GM12878 (cell line): Measurements from ENCODE around the gene AGBL1. TPM values are rescaled to one million over a fixed set of nuclear protein-coding genes. Genes with fewer than 3 reads are reported as not detected.

Source experiments
- ATAC-seq: fragments of 200-7000 bp; cut with Tn5 transposase; 3 replicates; pipeline ENCODE4 v1.9.1; 2020; ENCODE audit warnings: mild to moderate bottlenecking, moderate library complexity
- BruUV-seq: library from RNA; stranded (reverse); fragments of 400-500 nt; replicated peaks from 2 replicates; lab custom pipeline; 2021; lab: Mats Ljungman, UMichigan
- CTCF ChIA-PET: fragments of 300-600 bp; sonication (Branson Sonifier 250); formaldehyde crosslinking; extraction: SDS; loops from one replicate; lab custom pipeline; 2021; ENCODE audit warnings: inconsistent platforms; lab: Yijun Ruan, JAX
- POLR2A ChIA-PET: fragments of 350-600 bp; formaldehyde crosslinking; extraction: SDS; loops from one replicate; lab custom pipeline; 2021; ENCODE audit warnings: inconsistent platforms; lab: Charles Lee
- RAD21 ChIA-PET: fragments of 300-600 bp; sonication (Branson Sonifier 250); formaldehyde crosslinking; loops from one replicate; lab custom pipeline; 2023; ENCODE audit warnings: antibody characterized with exemption; ENCODE audit not compliant: unreplicated experiment; lab: Charles Lee
- SMC1A ChIA-PET: fragments of 300-600 bp; sonication (Branson Sonifier 250); formaldehyde crosslinking; loops from one replicate; lab custom pipeline; 2023; ENCODE audit not compliant: unreplicated experiment, uncharacterized antibody; lab: Charles Lee
- DNase-seq: peaks from one replicate; pipeline ENCODE4 v3.0.0-alpha.2; 2011; ENCODE audit warnings: low read depth, low spot score
- FAIRE-seq: peaks from 3 replicates; lab custom pipeline; 2011; peaks lifted over from hg19 to GRCh38; lab: Jason Lieb, UNC
- H2AFZ ChIP-seq: 2 replicates; pipeline ENCODE4 v1.6.0; 2011; ENCODE audit warnings: low read depth, low read length, control low read depth; ENCODE audit not compliant: control insufficient read depth
- H3K27ac ChIP-seq: 2 replicates; pipeline ENCODE4 v1.5.1; 2011; ENCODE audit warnings: control low read depth; ENCODE audit not compliant: control insufficient read depth, insufficient read depth
- H3K27me3 ChIP-seq, 2 experiments: replicated peaks in 1 of 2; 2 replicates each; pipeline versions ENCODE4 v1.6.0 to v1.6.1; 2011; ENCODE audit warnings: low read length in 1 of 2; ENCODE audit not compliant: control insufficient read depth in 2 of 2, insufficient read depth in 2 of 2
- H3K36me3 ChIP-seq, 2 experiments: 2 replicates each; pipeline ENCODE4 v1.5.1; 2011; ENCODE audit warnings: low read length in 1 of 2; ENCODE audit not compliant: control insufficient read depth in 2 of 2, insufficient read depth in 2 of 2
- H3K4me1 ChIP-seq: 2 replicates; pipeline ENCODE4 v1.6.1; 2011; ENCODE audit warnings: mild to moderate bottlenecking, low read length, moderate library complexity, mixed read lengths; ENCODE audit not compliant: control insufficient read depth, insufficient read depth
- H3K4me2 ChIP-seq: 2 replicates; pipeline ENCODE4 v1.6.0; 2011; ENCODE audit warnings: control low read depth; ENCODE audit not compliant: control insufficient read depth, insufficient read depth
- H3K4me3 ChIP-seq: fragments of 200-600 bp; sonication (generic); 2 replicates; pipeline ENCODE4 v1.5.1; 2016
- H3K79me2 ChIP-seq: 2 replicates; pipeline ENCODE4 v1.6.0; 2011; ENCODE audit warnings: low read length; ENCODE audit not compliant: control insufficient read depth, insufficient read depth
- H3K9ac ChIP-seq: 2 replicates; pipeline ENCODE4 v1.8.0; 2011; ENCODE audit warnings: low read length, control low read depth, mixed read lengths; ENCODE audit not compliant: control insufficient read depth, insufficient read depth
- H3K9me3 ChIP-seq: replicated peaks from 3 replicates; pipeline ENCODE4 v1.5.1; 2011; ENCODE audit warnings: mild to moderate bottlenecking, low read length; ENCODE audit not compliant: control insufficient read depth, insufficient read depth
- H4K20me1 ChIP-seq: 2 replicates; pipeline ENCODE4 v1.6.0; 2011; ENCODE audit not compliant: control insufficient read depth, insufficient read depth
- ATF2 ChIP-seq: IDR thresholded peaks from 2 replicates; pipeline ENCODE4 v1.6.1; 2012; ENCODE audit warnings: low read length, inconsistent platforms
- CHD1 ChIP-seq: IDR thresholded peaks from 2 replicates; pipeline ENCODE4 v1.6.1; 2012; ENCODE audit warnings: low read depth, low read length, improper control_type of control experiment
- EED ChIP-seq: sonication (generic); IDR thresholded peaks from 2 replicates; pipeline ENCODE4 v1.6.1; 2016; ENCODE audit warnings: antibody characterized with exemption, low read depth
- EP300 ChIP-seq, 2 experiments: fragments of 150-350 bp in 1 of 2; IDR thresholded peaks; 2 replicates each; pipeline ENCODE4 v1.6.1; 2011 to 2012; ENCODE audit warnings: low read depth in 2 of 2, low read length in 2 of 2, borderline replicate concordance in 1 of 2, improper control_type of control experiment in 1 of 2, inconsistent platforms in 1 of 2; ENCODE audit not compliant: control insufficient read depth in 1 of 2
- IRF4 ChIP-seq: IDR thresholded peaks from 2 replicates; pipeline ENCODE4 v1.6.1; 2011; ENCODE audit warnings: low read depth, low read length
- JUNB ChIP-seq: IDR thresholded peaks from 2 replicates; pipeline ENCODE4 v1.6.1; 2016; ENCODE audit warnings: antibody characterized with exemption, mild to moderate bottlenecking
- KLF5 ChIP-seq: fragments of 450-650 bp; IDR thresholded peaks from 2 replicates; pipeline ENCODE4 v1.6.1; 2014; ENCODE audit warnings: mild to moderate bottlenecking; ENCODE audit not compliant: partially characterized antibody
- SMARCA5 ChIP-seq: fragments of 450-650 bp; IDR thresholded peaks from 2 replicates; pipeline ENCODE4 v1.6.1; 2017; ENCODE audit warnings: mild to moderate bottlenecking
- SRF ChIP-seq, 2 experiments: IDR thresholded peaks; 2 replicates each; pipeline ENCODE4 v1.6.1; 2011; ENCODE audit warnings: low read depth in 2 of 2, low read length in 2 of 2, mild to moderate bottlenecking in 1 of 2, moderate library complexity in 1 of 2
- ZBTB40 ChIP-seq: fragments of 450-650 bp; IDR thresholded peaks from 2 replicates; pipeline ENCODE4 v1.6.1; 2016; ENCODE audit warnings: mild to moderate bottlenecking, moderate library complexity, borderline replicate concordance
- WGBS: methylation state at CpG from one replicate; pipeline ENCODE4 v1.1.6; 2016; ENCODE audit warnings: low lambda C conversion rate; ENCODE audit not compliant: insufficient replicate concordance, insufficient coverage; ENCODE audit errors: missing lambda C conversion rate; 5-methylcytosine and 5-hydroxymethylcytosine counted together
- in situ Hi-C: fragments of 300-500 bp; cut with MboI; formaldehyde crosslinking; loops from 9 replicates; pipeline ENCODE4 v1.14.3; 2018; ENCODE audit warnings: mixed read lengths
- intact Hi-C: fragments of 100-400 bp; cut with micrococcal nuclease; formaldehyde crosslinking; loops from one replicate; pipeline ENCODE4 v1.14.2; 2022; ENCODE audit not compliant: unreplicated experiment
- polyA plus RNA-seq, 11 experiments: library from polyadenylated mRNA; depleted of rRNA in 4 of 11; unstranded in 6 of 11; stranded (reverse) in 5 of 11; fragments of >200 nt; fragmentation: Nextera tagmentation in 4 of 11; fragmentation: Illumina TruSeq in 1 of 11; extraction: Ambion mirVana in 4 of 11; extraction: Trizol in 1 of 11; gene quantifications; 1 replicate in 1 of 11; 2 replicates in 10 of 11; pipeline versions ENCODE4 v1.2.1 to v1.2.3, GENCODE V29; 2011 to 2016; ENCODE audit warnings: inconsistent platforms in 2 of 11, missing spikeins in 2 of 11, low read depth in 1 of 11
- total RNA-seq, 4 experiments: library from RNA; depleted of rRNA in 3 of 4; stranded (reverse); fragments of >200 nt in 3 of 4; fragmentation: Illumina TruSeq in 1 of 4; extraction: Trizol in 1 of 4; gene quantifications; 2 replicates each; pipeline versions ENCODE4 v1.2.1 to v1.2.3, GENCODE V29; 2013 to 2021

AGBL1 gene
- total and polyA plus RNA-seq, 10 of the 15 experiments (the other 5 are each of a cell fraction or from before 2014, with no cell fraction given) = not detected

- no peak overlapping the region for H3K9ac ChIP-seq
- no peaks in the 10 kb centered on the region for H3K4me1 ChIP-seq
- TF ChIP-seq ATF2 (no peak), IRF4 (no peak), JUNB (no peak), SRF (IDR thresholded peaks at IDR 0.05; ENCODE audit: low read depth in 2 of 2, low read length in 2 of 2) (no peak), EED (no peak), KLF5 (no peak), EP300 (IDR thresholded peaks at IDR 0.05; ENCODE audit: borderline replicate concordance in 1 of 2, control insufficient read depth in 1 of 2, low read depth in 2 of 2, low read length in 2 of 2) (no peak), ZBTB40 (no peak), SMARCA5 (no peak), CHD1 (no peak)
- DNase-seq (no peak), FAIRE-seq (no peak), ATAC-seq (no peak)
- in situ Hi-C loops (no loop called here), intact Hi-C loops (no loop called here)
- no peaks in the 10 kb centered on the region for H3K9me3 ChIP-seq
- no peaks in the 10 kb centered on the region for H3K36me3 ChIP-seq
- WGBS = 23% methylated on average over 3 of the region's 3 CpGs
- no peaks in the 10 kb centered on the region for H3K79me2 ChIP-seq
- SMC1A ChIA-PET = interaction anchor here (0.6 kb wide), 1 partner anchor 1732 kb away, joined by 3 read pairs; no protein-coding TSS in a partner anchor
- CTCF ChIA-PET = interaction anchor here (1.0 kb wide), 1 partner anchor 135 kb away, joined by 3 read pairs; no protein-coding TSS in a partner anchor
- POLR2A ChIA-PET = no interaction called here
- no TSS peak for BruUV-seq
- no peak overlapping the region for H3K4me3 ChIP-seq
- H2AFZ ChIP-seq = no peak overlapping the region
- no peaks in the 10 kb centered on the region for H3K27me3 ChIP-seq
- H3K4me2 ChIP-seq = no peak overlapping the region
- H3K27ac ChIP-seq = no peak overlapping the region
- RAD21 ChIA-PET = no interaction called here
- H4K20me1 ChIP-seq = no peaks in the 10 kb centered on the region
These were observed 476.8 kb downstream of the AGBL1 start for GRCh38 chr15:86556396-86557017.
